ENCODE data around the gene ASCL5.

ASCL5 gene

DNA sequence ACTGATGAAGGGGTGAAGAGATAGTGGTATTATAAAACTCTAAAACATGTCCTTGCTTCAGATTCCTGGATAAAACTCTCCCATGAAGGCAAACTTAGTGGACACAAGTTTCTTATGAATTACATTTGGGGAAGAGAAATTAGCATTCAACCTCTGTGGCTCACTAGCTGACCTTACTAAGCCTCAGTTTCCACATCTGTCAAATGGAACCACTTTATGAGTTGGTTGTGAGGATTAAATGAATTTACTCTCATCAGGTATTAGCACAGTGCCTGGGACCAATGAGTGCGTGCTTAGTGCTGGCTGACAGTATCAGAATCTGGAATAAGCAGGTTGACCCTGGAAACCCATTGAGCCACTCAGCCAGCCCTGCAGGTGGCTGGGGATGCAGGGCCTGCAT lies 17.3 kb downstream of the ASCL5 start:
- no peak for FAIRE-seq

DNA sequence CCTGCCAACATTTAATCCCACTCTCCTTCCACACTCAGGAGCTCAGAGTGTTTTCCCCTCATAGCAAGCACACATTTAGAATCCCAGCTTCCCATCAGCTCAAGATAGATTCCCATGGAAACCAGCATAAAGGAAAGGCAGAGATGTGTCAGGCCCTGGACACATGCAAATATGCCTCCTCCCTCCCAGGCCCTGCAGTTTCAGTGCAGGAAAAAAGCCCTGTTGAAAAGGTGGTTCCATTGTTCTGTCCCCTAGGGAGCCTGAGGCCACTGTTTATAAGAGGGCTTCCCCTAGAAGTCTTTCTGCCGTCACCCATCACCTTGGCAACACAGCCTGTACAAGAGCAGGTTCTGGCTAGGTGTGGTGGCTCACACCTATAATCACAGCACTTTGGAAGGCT lies 18.4 kb downstream of the ASCL5 start:
- FAIRE-seq = no peak

GRCh38 chr1:201105688-201106087 lies 21.3 kb downstream of the ASCL5 start:
- FAIRE-seq = no peak

- FAIRE-seq = no peak
Measured at GRCh38 chr1:201104141-201104540, 22.8 kb downstream of the ASCL5 start.

DNA sequence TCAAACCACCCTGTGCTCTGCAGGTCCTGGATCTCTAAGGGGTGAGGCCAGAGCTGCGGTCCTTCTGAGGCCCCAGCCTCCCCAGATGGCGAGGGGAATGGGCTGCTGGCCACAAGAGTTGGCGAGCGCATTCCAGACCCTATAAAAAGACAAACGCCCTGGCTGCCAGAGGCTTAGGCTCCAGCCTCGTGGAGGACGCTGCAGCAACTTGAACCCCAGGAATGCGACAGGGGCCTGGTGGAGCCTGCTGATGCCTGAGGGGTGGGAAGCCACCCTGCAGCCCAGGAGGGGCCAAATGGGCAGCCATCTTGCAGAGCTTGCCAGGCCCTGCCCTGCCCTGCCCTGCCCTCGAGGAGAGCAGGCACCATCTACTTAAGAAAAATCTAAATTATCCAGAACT lies 23.3 kb downstream of the ASCL5 start:
- FAIRE-seq = no peak

- no peak for FAIRE-seq
Measured at GRCh38 chr1:201100169-201100930, 26.6 kb downstream of the ASCL5 start.

DNA sequence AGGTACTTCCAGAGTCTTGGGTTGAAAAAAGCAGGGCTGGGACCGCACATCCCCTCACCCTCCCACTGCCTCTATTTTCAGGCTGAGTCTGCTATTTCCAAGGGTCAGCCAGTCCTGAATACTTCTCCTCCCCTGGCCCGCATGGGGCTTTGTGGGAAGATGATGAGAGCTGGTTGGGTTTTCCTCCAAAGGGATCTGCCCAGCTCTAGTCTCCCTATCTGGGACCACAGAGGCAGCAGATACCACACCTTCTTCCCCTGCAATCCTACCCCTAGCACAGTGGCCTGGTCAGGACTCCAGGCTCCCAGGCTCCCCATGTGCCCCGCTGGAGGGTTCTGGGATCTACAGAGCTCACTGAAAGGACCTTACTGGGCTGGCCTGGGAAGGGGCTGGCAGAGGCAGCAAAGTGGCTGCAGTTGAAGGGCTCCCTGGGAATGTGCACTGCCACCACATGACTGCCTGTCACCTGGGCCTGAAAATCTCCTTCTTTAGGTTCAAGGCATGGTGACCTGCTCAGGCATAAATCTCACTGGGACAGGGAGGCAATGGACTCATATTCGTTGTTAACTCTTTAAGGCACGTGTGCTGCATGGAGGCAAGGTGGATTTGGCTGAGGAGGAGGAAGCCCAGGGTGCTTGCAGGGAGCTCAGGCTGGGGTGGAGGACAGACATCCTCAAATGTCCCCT lies 27.8 kb downstream of the ASCL5 start:
- no peak for FAIRE-seq

DNA sequence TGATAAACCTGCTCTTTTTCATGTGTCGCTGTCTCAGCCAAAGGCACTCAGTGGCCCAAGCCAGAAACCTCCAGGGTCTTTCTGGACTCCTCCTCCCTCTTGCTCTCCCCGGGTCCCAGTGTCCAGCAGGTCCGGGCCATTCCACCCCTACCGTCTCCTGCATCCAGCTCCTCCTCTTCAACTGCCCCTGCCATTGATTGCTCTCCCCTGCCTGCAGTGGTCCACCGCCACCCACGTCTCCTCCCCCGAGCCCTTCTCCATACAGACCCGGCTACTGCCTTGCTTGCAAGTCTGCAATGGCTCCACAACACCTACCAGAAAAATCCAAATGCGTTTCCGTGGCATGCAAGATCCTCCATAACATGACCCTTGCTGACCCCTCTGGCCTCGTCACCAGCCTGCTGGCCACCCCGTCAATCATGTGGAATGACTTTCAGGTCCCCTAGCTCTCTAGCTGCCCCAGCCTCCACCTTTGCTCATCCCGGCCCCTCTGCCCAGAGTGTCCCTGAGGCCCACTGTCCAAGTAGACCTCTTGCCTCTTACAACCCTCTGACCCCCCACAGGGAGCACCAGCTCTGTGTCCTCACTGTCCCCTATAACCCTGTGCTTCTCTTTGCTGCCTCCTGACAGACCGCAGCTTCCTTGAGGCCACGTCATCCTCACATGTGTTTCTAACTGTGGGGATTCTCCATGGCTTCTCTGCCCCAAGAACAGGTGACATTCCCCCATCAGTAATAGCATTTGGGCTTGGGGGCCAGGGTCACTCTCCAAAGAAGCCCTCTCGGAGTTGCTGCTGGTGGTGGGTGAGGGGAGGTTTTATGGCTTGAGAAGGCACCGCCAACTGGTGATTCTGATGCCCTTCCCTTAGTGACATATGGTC lies 29.8 kb downstream of the ASCL5 start:
- FAIRE-seq = no peak

DNA sequence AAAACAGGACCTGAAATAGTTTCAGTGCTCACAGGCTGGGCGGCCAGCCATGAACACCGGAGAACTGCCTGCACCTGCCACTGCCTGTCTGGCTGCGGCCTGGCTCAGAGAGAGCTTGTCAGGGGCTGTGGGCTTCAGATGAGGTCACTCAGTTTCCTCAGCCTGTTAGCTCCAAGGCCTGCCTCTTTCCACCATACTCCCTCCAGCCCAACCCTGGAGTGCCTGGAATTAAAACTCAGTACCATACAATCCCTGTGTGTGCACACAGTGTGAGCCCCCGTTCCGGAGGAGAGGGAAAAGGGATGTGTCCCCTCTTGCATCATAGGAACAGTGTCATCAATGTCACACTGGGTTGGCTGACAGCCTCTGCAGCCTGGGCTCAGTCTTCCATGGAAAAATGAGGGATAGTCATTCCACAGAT lies 30.9 kb downstream of the ASCL5 start:
- no peak for FAIRE-seq

DNA sequence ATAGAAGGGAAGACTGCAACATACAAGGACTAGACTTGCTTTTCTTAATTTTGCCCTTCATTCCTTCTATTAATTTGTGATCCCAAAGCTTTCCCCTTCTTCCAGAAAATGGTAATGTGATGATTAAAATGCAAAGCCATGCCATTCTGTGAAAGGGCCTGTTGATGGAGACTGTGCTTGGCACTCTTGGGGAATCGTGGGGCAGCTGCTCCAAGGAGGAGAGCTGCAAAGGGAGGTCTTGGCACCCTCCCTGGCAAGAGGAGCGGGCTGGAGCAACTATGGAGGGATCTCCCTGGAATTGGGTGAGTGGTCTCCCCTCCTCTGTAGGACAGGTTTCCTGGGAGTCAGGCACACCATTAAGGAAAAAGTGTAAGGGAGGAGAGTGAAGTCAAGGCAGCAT lies 31.4 kb downstream of the ASCL5 start:
- FAIRE-seq = no peak

DNA sequence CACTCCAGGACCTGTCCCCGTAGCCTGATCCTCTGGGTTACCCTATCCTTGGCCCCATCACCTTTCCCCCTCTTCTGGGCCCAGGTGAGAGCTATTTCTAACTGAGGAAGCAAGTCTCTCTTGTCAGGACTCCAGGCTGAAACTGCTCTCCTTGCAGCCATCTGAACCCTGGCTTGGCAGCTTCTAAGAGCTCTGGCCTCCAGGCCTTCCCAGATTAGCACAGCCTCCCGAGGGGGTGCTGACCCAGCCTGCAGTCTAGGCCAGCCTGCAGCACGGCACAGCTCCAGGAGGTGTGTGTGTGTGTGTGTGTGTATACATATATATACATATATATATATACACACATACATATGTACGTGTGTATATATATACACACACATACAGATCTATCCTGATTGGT lies 32.2 kb downstream of the ASCL5 start:
- FAIRE-seq = no peak

DNA sequence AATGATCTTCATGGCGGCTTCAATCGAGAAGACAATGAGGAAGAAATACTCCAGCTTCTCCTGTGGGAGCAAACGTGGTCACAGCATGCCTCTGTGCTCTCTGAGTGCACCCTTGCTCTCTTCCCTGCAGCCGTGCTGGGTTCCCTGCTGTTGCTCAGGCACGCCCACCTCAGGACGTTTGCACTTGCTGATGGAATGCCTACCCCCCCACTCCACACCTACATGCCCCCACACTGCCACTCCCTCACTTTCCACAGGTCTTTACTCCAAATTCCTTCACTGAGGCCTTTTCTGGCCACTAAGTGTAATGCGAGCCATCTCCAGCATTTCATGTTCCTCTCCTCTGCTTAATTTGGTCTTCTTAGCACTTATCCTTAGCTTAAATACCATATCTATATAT lies 33.0 kb downstream of the ASCL5 start:
- no peak for FAIRE-seq

DNA sequence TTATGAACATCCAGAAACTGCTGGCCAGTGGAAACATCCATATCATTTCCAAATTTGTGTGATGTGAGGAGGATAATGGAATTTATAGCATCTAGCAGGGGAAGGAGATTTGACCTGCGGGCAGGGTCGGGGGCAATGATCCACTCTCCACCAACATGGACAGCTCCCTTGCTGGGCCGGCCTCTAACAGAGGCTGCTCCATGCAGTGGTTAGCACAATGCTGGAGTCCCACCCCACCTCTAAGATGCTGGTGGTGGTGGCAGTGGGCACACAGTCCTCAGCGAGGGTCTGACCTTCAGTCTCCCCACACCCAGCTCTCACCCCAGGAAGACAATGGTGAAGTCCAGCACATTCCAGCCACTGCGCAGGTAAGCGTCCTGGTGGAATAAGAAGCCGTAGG lies 33.4 kb downstream of the ASCL5 start:
- FAIRE-seq = no peak

- no peak for FAIRE-seq
Measured at GRCh38 chr1:201092738-201093137, 34.2 kb downstream of the ASCL5 start.

DNA sequence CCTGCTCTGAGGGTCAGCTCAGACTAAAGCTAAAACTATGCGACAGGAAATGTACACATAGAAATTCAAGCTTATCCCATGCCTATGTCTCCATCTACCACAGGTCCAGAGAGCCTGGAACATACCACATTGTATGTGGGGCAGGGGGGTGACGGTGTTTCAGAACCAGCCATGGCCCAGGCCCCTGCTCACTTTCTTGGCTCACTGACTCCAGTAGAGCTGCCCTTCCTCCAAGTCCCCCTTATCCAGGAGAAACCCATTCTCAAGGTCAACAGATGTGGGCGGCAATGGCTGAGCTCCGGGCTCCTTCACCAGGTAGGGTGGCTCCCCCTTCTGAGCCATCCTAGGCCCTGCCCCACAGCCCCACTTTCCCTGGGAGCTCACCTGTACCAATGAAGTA lies 35.7 kb downstream of the ASCL5 start:
- FAIRE-seq = no peak

DNA sequence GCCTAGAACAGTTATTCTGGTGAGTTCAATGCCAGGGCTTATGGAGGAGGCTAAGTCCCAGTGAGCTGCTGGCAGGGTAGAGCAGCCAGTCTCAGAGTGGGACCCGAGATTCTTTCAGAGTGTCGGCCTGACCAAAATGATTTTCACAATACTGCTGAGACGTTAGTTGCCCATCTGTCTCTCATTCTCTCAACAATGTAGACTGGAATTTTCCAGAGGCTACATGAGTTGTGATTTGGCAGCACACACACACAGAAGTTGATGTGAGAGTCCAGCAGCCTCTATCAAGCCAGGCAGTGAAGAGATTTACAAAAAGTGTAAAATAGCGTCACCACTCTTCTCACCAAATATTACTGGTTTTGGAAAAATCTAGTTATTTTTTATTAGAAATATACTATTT lies 36.4 kb downstream of the ASCL5 start:
- no peak for FAIRE-seq

GRCh38 chr1:201089596-201089995 lies 37.4 kb downstream of the ASCL5 start:
- no peak for FAIRE-seq

GRCh38 chr1:201088901-201089525 lies 38.0 kb downstream of the ASCL5 start:
- no peak for FAIRE-seq

DNA sequence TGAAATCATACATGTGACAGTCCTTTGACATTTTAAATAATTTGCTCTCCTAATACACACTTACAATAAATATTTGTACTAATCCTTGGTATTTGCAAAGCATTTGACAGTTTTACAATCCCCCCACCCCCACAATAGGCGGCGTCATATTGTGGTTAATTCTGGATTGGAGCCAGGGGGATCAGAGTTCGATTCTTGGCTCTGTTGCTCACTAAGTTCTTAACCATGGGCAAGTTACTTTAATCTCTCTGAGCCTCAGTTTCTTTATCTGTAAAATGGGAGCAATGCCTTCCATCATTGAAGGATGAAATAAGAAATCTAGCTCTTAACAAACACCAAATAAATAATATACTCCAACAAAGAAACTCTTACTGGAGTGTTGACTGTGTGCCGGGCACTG lies 38.6 kb downstream of the ASCL5 start:
- no peak for FAIRE-seq

- FAIRE-seq = no peak
Measured at GRCh38 chr1:201085902-201086735, 40.9 kb downstream of the ASCL5 start.

- no peak for FAIRE-seq
Measured at GRCh38 chr1:201084295-201084694, 42.7 kb downstream of the ASCL5 start.

DNA sequence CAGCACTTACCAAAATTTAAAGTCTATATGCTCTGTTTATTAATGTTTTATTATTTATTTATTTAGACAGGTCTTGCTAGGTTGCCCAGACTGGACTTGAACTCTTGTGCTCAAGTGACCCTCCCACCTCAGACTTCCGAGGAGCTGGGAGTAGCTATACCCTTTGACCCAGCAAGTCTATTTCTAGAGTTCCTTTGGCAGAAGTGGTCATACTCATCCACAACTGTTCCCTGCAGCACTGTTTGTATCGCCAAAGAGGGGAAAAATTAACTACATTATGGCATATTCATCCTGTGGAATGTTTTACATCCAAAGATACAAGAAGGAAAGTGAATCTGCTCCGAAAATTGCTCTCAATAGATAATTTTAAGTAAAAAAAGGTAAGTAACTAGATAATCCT lies 43.2 kb downstream of the ASCL5 start:
- FAIRE-seq = no peak
